GM10266 (cell line): ENCODE results near the gene ROBO2.

Experiments used
- DNase-seq: peaks from one replicate; pipeline ENCODE4 v3.0.0; 2012; ENCODE audit errors: extremely low spot score
- TF ChIP-seq, protein P1 (sequence below): IDR thresholded peaks from 2 replicates; pipeline ENCODE4 v1.5.1; 2012; ENCODE audit warnings: mild to moderate bottlenecking, low read depth; ENCODE audit not compliant: control insufficient read depth, insufficient read depth; ENCODE audit errors: missing control alignments

The ROBO2 gene

DNA sequence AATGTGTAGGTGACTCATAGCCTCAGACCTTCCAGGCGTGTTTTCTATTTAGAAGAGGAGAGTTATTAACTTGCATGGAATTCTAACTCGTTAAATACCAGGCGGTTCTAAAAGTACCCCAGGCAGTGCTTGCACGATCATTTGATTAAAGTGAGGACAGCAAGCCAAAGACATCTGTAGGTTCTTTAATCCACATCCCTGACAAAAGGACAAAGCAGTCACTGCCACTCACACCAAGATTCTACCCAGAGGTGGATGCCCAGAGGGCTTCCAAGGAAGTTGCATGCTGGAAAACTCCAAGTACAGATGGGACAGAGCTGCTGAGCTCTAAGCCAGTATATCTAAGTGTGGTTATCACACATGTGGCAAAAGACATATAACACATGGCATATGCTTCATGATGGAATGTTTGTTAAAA is 372.1 kb downstream of the ROBO2 start:
- TF ChIP-seq, protein P1, sequence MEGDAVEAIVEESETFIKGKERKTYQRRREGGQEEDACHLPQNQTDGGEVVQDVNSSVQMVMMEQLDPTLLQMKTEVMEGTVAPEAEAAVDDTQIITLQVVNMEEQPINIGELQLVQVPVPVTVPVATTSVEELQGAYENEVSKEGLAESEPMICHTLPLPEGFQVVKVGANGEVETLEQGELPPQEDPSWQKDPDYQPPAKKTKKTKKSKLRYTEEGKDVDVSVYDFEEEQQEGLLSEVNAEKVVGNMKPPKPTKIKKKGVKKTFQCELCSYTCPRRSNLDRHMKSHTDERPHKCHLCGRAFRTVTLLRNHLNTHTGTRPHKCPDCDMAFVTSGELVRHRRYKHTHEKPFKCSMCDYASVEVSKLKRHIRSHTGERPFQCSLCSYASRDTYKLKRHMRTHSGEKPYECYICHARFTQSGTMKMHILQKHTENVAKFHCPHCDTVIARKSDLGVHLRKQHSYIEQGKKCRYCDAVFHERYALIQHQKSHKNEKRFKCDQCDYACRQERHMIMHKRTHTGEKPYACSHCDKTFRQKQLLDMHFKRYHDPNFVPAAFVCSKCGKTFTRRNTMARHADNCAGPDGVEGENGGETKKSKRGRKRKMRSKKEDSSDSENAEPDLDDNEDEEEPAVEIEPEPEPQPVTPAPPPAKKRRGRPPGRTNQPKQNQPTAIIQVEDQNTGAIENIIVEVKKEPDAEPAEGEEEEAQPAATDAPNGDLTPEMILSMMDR = no peak
- DNase-seq = no peak

DNA sequence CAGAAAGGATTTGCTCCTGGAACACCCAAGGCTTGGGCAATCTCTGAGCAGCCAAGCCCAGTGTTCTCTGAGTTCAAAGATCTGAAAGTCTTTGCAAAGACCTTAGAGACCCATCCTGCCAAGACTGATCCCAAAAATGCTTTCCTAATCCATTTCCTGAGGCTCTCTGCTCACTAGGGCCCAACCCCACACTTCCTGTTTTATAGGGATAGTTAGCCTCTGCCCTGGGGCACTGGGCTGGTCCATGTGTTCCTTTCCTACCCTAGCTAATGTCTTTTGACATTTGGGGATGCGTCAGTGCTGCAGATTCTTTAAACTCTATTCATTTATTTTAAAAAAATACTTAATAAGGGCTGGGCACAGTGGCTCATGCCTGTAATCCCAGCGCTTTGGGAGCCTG is 372.7 kb downstream of the ROBO2 start:
- DNase-seq = no peak
- TF ChIP-seq, protein P1 = no peak

DNA sequence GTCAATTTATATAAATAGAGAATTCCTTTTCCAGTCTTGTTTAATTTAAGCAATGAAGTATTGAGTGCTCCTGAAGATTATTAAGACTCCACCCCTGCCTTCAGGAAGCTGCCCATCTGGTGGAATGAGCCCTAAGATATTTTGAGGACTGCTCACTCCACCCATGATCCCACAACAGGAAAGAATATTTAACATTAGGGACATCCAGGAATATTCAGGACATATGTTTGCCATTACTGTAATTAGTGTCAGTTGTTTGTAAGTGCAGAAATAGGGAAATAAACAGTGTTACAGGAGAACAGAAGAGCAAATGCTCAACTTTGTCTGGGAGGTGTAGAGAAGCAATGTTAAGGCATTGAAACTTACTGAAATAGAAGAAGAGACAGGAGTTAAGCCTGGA is 375.0 kb downstream of the ROBO2 start:
- TF ChIP-seq, protein P1 = no peak
- no peak for DNase-seq

DNA sequence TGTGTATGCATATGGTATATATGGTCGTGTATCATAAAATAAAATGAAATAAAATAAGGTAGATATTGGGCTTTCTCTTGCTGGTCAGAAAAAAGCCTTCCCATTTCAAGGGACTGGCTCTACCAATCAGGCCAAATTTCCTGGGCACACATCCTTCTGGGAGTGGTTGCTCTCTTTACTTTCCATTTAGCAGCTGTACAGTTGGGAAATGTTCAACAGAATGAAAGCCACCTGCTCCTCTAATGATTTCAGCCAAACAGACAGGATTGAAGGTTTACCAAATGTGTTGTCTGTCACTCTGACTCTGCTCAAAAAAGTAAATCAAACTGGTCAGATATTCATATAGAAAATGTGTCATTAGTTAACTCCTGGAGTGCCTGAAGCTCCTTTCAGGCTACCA is 380.4 kb downstream of the ROBO2 start:
- DNase-seq = no peak
- TF ChIP-seq, protein P1 = no peak

DNA sequence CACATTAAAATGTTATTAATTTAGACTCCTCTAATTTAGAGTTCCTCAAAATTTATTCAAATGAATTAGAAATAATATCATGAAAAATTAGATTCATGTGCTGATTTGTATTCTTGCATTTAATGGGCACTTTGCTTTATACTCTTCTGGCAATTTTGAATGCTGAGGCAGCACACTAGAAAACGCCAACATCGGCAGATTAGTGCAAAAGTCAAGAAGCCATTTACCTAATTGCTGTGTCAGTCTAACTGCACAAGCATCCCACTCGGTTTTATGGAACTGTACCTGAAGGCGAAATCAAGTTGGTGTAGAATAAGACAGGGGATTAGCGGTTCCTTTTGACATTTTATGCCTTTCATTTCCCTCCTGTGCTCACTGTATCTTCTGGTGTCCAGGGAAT is 382.0 kb downstream of the ROBO2 start:
- TF ChIP-seq, protein P1 = no peak
- DNase-seq = no peak

DNA sequence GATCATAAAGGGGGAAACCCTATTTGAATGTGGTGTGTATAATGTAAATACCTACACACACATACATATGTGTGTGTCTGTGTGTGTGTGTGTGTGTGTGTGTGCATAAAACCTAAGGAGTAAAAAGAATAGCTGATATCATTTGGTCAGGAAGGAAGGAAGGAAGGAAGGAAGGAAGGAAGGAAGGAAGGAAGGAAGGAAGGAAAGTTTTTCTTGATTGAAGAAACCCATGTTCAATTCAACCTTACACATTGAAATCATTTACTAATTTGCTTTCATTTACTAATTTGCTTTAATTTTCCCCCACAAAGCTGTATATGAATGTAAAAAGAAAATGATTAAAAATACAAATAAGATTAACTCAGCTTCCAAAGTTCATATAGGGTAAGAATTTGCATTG is 386.6 kb downstream of the ROBO2 start:
- TF ChIP-seq, protein P1 = no peak
- DNase-seq = no peak

DNA sequence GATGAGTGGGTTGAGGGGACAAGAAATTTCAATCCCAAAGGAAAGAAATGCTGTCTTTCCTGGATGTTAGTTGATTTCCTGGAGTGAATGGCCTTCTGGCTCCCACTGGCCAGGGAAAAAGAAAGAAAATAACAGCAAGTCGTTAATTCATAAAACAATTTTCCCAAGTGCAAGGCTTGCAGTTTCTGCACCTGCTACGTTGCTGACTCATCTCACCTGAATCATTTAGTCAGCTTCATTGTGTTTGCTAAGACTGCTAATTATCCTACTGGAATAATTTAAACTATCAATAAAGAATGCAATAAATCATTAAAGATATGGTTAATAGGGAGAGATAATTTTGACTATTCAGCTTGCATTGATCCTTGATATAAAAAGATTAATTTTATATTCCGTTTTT is 387.6 kb downstream of the ROBO2 start:
- DNase-seq = no peak
- TF ChIP-seq, protein P1 = no peak

DNA sequence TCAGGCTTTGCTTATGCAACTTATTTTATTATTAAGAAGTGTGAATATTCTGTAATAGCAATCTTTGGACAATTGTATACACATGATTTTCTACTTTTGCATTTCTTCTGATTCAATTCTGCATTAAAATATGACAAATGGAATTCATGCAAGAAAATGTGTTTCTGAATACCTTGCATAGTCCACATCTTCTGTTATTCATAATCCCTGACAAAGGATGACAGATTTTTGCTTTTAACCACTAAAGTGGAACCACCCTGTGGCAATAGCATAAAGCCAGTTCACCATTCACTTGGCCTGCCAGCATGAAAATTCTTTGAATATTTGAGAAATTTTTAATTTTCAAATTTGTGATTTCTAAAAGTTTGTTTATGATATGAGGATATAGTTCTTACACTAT is 397.0 kb downstream of the ROBO2 start:
- TF ChIP-seq, protein P1 = no peak
- no peak for DNase-seq
